OCI-LY7 (cell line): ENCODE measurements around the gene S100A7.

ENCODE experiments used
- EZH2phosphoT487 ChIP-seq: fragments of 200-600 bp; sonication (generic); IDR thresholded peaks from 2 replicates; pipeline ENCODE4 v1.6.1; 2018; ENCODE audit warnings: low read depth, borderline replicate concordance, mild to moderate bottlenecking, mixed run types, antibody characterized with exemption, low read length, moderate library complexity, mixed read lengths
- TF ChIP-seq, protein P1 (sequence below): fragments of 200-600 bp; sonication (generic); conservative IDR thresholded peaks from 2 replicates; pipeline ENCODE4 v1.5.1; 2014; ENCODE audit warnings: mild to moderate bottlenecking, antibody characterized with exemption, low read length, moderate library complexity, mixed read lengths

DNA sequence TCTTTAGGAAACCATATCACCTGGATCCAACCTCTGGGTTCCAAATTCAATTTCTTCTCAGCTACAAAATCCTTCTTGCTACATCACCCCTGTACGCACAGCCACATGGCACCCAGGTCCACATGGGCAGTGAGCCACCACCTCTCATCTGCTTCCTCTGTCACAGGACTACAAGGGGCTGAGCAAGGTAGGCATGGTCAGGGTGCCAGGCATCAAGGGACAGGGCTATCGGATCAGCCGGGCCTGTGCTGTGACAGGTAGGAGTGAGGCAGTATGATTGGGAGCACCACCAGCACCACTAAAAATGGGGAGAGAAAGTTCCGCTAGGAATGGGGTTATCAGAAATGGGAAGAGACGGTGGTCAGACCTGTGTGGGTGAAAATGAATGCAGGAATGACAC lies 45.9 kb upstream of the S100A7 start:
- TF ChIP-seq, protein P1, sequence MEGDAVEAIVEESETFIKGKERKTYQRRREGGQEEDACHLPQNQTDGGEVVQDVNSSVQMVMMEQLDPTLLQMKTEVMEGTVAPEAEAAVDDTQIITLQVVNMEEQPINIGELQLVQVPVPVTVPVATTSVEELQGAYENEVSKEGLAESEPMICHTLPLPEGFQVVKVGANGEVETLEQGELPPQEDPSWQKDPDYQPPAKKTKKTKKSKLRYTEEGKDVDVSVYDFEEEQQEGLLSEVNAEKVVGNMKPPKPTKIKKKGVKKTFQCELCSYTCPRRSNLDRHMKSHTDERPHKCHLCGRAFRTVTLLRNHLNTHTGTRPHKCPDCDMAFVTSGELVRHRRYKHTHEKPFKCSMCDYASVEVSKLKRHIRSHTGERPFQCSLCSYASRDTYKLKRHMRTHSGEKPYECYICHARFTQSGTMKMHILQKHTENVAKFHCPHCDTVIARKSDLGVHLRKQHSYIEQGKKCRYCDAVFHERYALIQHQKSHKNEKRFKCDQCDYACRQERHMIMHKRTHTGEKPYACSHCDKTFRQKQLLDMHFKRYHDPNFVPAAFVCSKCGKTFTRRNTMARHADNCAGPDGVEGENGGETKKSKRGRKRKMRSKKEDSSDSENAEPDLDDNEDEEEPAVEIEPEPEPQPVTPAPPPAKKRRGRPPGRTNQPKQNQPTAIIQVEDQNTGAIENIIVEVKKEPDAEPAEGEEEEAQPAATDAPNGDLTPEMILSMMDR, result no peak
- TF ChIP-seq EZH2phosphoT487, result no peak
